HL-60/S4 treated with phorbol 12-myristate 13-acetate at 8.2 ng/mL for 4 days and 3 days (cell line): ENCODE measurements around the gene NT5C1A.

ENCODE experiments used
- in situ Hi-C: fragments of 300-500 bp; cut with MboI; formaldehyde crosslinking; loops from 2 replicates; pipeline ENCODE4 v1.15.0; 2022; ENCODE audit warnings: low sequenced_read_pairs

The NT5C1A gene

GRCh38 chr1:39690225-39690624, 18.3 kb upstream of the NT5C1A start:
- in situ Hi-C loops = no loop called here

GRCh38 chr1:39689635-39690034, 17.7 kb upstream of the NT5C1A start:
- in situ Hi-C loops = no loop called here

- in situ Hi-C loops = no loop called here
Measured at GRCh38 chr1:39689214-39689613, 17.3 kb upstream of the NT5C1A start.

- in situ Hi-C loops = no loop called here
Measured at GRCh38 chr1:39688706-39689105, 16.8 kb upstream of the NT5C1A start.

GRCh38 chr1:39687243-39687642, 15.3 kb upstream of the NT5C1A start:
- in situ Hi-C loops = no loop called here

- in situ Hi-C loops = no loop called here
Measured at GRCh38 chr1:39685071-39685470, 13.2 kb upstream of the NT5C1A start.

- in situ Hi-C loops = no loop called here
Measured at GRCh38 chr1:39684313-39684664, 12.4 kb upstream of the NT5C1A start.

- in situ Hi-C loops = no loop called here
Measured at GRCh38 chr1:39683591-39684312, 11.8 kb upstream of the NT5C1A start.

- in situ Hi-C loops = no loop called here
Measured at GRCh38 chr1:39681999-39682398, 10.1 kb upstream of the NT5C1A start.

GRCh38 chr1:39681294-39681693, 9.4 kb upstream of the NT5C1A start:
- in situ Hi-C loops = no loop called here

- in situ Hi-C loops = no loop called here
Measured at GRCh38 chr1:39680751-39681150, 8.8 kb upstream of the NT5C1A start.

- in situ Hi-C loops = no loop called here
Measured at GRCh38 chr1:39679821-39680220, 7.9 kb upstream of the NT5C1A start.

- in situ Hi-C loops = no loop called here
Measured at GRCh38 chr1:39678889-39679288, 7.0 kb upstream of the NT5C1A start.

GRCh38 chr1:39677645-39678044, 5.7 kb upstream of the NT5C1A start:
- in situ Hi-C loops = no loop called here

- in situ Hi-C loops = no loop called here
Measured at GRCh38 chr1:39676948-39677548, 5.1 kb upstream of the NT5C1A start.

- in situ Hi-C loops = no loop called here
Measured at GRCh38 chr1:39675220-39675619, 3.3 kb upstream of the NT5C1A start.

- in situ Hi-C loops = no loop called here
Measured at GRCh38 chr1:39673215-39673614, 1.3 kb upstream of the NT5C1A start.

- in situ Hi-C loops = no loop called here
Measured at GRCh38 chr1:39672551-39672947, 642 bp upstream of the NT5C1A start.

GRCh38 chr1:39671433-39671792, 494 bp downstream of the NT5C1A start:
- in situ Hi-C loops = no loop called here

- in situ Hi-C loops = no loop called here
Measured at GRCh38 chr1:39670689-39671088, 1.2 kb downstream of the NT5C1A start.

GRCh38 chr1:39668894-39669293, 3.0 kb downstream of the NT5C1A start:
- in situ Hi-C loops = no loop called here

GRCh38 chr1:39668111-39668510, 3.8 kb downstream of the NT5C1A start:
- in situ Hi-C loops = no loop called here

- in situ Hi-C loops = no loop called here
Measured at GRCh38 chr1:39666772-39667171, 5.1 kb downstream of the NT5C1A start.
